Osteocyte (in vitro differentiated cells): ENCODE data around the gene VPREB1. TPM values are rescaled to one million over a fixed set of nuclear protein-coding genes. Genes with fewer than 3 reads are reported as not detected.

Experiments
- DNase-seq: peaks from one replicate; pipeline ENCODE4 v3.0.0; 2021; ENCODE audit warnings: mixed read lengths; ENCODE audit not compliant: unreplicated experiment; ENCODE audit errors: extremely low spot score
- H3K27ac Mint-ChIP-seq: one replicate; pipeline ENCODE4 v1.8.0; 2021; ENCODE audit warnings: mild to moderate bottlenecking, mixed read lengths; ENCODE audit not compliant: unreplicated experiment
- H3K27me3 Mint-ChIP-seq: one replicate; pipeline ENCODE4 v1.8.0; 2021; ENCODE audit warnings: mixed read lengths; ENCODE audit not compliant: unreplicated experiment
- H3K36me3 Mint-ChIP-seq: one replicate; pipeline ENCODE4 v1.8.0; 2021; ENCODE audit warnings: mixed read lengths; ENCODE audit not compliant: unreplicated experiment
- H3K4me1 Mint-ChIP-seq: one replicate; pipeline ENCODE4 v1.8.0; 2021; ENCODE audit warnings: mixed read lengths; ENCODE audit not compliant: unreplicated experiment
- H3K4me3 Mint-ChIP-seq: one replicate; pipeline ENCODE4 v1.8.0; 2021; ENCODE audit warnings: mild to moderate bottlenecking, moderate library complexity, mixed read lengths; ENCODE audit not compliant: unreplicated experiment
- H3K9me3 Mint-ChIP-seq: one replicate; pipeline ENCODE4 v1.8.0; 2021; ENCODE audit warnings: mixed read lengths; ENCODE audit not compliant: unreplicated experiment
- total RNA-seq: library from RNA; stranded (reverse); gene quantifications from 2 replicates; pipeline ENCODE4 v1.2.1, GENCODE V29; 2021
- TF ChIP-seq, protein P1 (sequence below): fragments of 200-600 bp; sonication (generic); IDR thresholded peaks from 2 replicates; pipeline ENCODE4 v1.5.0; 2021; ENCODE audit warnings: antibody characterized with exemption, mild to moderate bottlenecking, moderate library complexity

Gene VPREB1
- total RNA-seq, 1 donor from 2014 or later: not detected

DNA sequence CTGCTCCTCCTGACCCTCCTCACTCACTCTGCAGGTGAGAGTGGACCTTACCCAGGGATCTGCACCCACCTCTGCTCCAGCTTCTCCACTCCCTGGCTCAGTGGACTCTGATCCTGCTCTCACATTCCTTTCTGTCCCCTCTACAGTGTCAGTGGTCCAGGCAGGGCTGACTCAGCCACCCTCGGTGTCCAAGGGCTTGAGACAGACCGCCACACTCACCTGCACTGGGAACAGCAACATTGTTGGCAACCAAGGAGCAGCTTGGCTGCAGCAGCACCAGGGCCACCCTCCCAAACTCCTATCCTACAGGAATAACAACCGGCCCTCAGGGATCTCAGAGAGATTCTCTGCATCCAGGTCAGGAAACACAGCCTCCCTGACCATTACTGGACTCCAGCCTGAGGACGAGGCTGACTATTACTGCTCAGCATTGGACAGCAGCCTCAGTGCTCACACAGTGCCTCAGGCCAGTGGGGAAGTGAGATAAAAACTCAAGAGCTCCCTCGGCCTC, 29.7 kb upstream of the VPREB1 start:
- TF ChIP-seq, protein P1, sequence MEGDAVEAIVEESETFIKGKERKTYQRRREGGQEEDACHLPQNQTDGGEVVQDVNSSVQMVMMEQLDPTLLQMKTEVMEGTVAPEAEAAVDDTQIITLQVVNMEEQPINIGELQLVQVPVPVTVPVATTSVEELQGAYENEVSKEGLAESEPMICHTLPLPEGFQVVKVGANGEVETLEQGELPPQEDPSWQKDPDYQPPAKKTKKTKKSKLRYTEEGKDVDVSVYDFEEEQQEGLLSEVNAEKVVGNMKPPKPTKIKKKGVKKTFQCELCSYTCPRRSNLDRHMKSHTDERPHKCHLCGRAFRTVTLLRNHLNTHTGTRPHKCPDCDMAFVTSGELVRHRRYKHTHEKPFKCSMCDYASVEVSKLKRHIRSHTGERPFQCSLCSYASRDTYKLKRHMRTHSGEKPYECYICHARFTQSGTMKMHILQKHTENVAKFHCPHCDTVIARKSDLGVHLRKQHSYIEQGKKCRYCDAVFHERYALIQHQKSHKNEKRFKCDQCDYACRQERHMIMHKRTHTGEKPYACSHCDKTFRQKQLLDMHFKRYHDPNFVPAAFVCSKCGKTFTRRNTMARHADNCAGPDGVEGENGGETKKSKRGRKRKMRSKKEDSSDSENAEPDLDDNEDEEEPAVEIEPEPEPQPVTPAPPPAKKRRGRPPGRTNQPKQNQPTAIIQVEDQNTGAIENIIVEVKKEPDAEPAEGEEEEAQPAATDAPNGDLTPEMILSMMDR: no peak
- H3K9me3 Mint-ChIP-seq: no peaks in the 10 kb centered on the region
- no peaks in the 10 kb centered on the region for H3K4me1 Mint-ChIP-seq
- DNase-seq: no peak
- H3K27ac Mint-ChIP-seq: no peak overlapping the region
- H3K27me3 Mint-ChIP-seq: peaks cover 49% of the 10 kb centered on the region
- no peaks in the 10 kb centered on the region for H3K36me3 Mint-ChIP-seq
- no peak overlapping the region for H3K4me3 Mint-ChIP-seq

DNA sequence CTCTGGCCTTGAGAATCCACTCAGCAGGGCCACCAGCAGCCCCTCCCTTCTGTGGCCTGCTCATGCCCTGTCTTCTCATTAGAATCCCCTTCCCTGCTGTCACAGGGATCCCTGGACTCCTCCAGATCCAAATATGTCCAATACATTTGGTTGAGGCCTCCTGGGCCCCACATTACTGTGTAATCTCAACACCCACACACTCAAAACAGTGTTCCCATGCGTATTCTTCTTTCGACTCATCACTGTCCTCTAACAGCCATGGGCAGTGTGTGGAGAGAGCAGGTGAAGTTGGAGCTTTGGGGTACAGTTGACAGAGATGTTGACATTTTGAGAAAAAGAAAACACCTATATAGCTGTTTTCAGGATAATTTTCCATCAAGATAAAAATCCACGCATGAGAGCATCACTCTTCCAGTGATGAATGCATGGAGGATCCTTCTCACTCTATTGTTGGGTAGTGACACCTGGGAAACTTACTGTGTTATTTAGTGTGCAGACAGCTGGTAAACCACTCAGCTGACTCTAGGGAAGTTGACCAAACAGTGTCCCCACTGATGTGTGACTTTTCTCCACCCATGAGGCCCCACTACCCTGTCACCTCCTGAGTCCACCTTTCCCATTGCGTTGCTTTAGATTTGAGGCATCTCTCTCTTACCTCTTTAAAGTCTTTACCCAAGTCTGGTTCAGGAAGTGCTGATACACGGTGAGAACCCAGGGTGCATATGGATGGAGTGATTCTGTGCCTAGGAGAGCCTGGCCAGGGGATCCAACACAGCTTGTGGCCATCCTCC, 28.7 kb upstream of the VPREB1 start:
- DNase-seq: no peak
- H3K4me3 Mint-ChIP-seq: no peak overlapping the region
- H3K9me3 Mint-ChIP-seq: no peaks in the 10 kb centered on the region
- H3K4me1 Mint-ChIP-seq: no peaks in the 10 kb centered on the region
- TF ChIP-seq, protein P1: no peak
- H3K36me3 Mint-ChIP-seq: no peaks in the 10 kb centered on the region
- no peak overlapping the region for H3K27ac Mint-ChIP-seq
- H3K27me3 Mint-ChIP-seq: peaks cover 45% of the 10 kb centered on the region

DNA sequence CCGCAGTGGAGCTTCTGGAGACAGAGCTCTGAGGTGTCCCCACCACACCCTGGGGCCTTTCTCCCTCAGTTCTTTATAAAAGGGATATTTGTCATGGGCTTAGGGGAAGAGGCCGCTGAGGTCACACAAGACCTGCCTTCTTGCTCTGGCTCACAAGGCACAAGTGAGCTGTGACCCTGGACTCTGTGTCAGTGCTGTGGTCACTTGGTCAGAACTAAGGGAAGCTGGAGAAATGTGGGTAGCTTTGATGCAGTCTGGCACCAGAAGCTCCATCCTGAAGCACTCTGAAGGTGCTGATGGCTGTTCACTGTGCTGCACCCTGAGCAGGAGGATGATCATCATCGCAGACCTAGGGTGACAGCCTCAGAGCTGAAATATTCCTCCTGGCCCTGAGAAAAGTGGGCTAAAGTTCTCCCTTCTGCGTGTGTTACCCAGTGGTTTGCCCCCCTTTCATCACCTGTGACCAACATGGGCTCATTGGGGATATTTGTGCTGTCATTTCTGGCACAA, 28.1 kb upstream of the VPREB1 start:
- no peak for DNase-seq
- Mint-ChIP-seq H3K36me3 (no peaks in the 10 kb centered on the region), H3K4me1 (no peaks in the 10 kb centered on the region), H3K27ac (no peak overlapping the region), H3K9me3 (no peaks in the 10 kb centered on the region), H3K4me3 (no peak overlapping the region), H3K27me3 (peaks cover 39% of the 10 kb centered on the region)
- TF ChIP-seq, protein P1: no peak

DNA sequence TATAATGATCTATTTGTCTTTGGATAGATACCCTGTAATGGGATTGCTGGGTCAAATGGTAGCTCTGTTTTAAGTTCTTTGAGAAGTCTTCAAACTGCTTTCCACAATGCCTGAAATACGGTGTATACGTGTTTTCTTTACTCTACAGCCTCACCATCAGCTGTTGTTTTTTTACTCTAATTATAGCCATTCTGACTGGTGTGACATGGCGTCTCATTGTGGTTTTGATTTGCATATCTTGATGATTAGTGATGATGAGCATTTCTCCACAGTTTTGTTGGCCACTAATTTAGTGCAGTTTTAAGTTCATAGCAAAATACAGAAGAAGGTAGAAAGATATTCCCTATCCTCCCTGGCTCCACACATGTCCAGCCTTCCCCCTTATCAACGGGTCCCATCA, 26.3 kb upstream of the VPREB1 start:
- Mint-ChIP-seq H3K4me1 (no peaks in the 10 kb centered on the region), H3K27ac (no peak overlapping the region), H3K9me3 (no peaks in the 10 kb centered on the region), H3K4me3 (no peak overlapping the region), H3K36me3 (no peaks in the 10 kb centered on the region), H3K27me3 (peaks cover 31% of the 10 kb centered on the region)
- no peak for DNase-seq
- TF ChIP-seq, protein P1: no peak
